ENCODE data around the gene IPO11.

- TF ChIP-seq, protein P1, sequence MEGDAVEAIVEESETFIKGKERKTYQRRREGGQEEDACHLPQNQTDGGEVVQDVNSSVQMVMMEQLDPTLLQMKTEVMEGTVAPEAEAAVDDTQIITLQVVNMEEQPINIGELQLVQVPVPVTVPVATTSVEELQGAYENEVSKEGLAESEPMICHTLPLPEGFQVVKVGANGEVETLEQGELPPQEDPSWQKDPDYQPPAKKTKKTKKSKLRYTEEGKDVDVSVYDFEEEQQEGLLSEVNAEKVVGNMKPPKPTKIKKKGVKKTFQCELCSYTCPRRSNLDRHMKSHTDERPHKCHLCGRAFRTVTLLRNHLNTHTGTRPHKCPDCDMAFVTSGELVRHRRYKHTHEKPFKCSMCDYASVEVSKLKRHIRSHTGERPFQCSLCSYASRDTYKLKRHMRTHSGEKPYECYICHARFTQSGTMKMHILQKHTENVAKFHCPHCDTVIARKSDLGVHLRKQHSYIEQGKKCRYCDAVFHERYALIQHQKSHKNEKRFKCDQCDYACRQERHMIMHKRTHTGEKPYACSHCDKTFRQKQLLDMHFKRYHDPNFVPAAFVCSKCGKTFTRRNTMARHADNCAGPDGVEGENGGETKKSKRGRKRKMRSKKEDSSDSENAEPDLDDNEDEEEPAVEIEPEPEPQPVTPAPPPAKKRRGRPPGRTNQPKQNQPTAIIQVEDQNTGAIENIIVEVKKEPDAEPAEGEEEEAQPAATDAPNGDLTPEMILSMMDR (conservative IDR thresholded peaks at IDR 0.05): no peak
- no peak for TF ChIP-seq ZFX (IDR thresholded peaks at IDR 0.05)
These were observed 94.3 kb downstream of the IPO11 start for GRCh38 chr5:62506659-62507460.
